ENCODE measurements around the gene DNMT1.

DNA sequence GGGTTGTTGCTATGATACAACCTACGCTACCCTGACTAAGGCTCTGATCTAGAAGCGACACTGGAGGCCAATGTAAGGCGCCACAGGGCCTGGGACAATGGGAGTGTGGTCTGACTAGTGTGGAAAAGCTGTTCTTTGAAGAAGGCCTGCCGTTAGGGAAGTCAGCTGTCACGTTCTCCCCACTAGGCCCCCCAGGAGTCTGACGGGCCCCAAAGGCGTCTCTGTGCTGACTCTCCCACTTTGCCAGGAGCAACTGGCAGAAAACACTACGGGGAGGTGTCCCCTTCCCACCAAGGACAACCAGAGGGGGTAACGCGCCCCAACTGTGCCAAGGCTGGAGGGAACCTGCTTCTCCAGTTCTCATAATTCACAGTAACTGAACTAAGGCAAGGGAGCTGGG lies 49.7 kb downstream of the DNMT1 start:
- TF ChIP-seq, protein P1, sequence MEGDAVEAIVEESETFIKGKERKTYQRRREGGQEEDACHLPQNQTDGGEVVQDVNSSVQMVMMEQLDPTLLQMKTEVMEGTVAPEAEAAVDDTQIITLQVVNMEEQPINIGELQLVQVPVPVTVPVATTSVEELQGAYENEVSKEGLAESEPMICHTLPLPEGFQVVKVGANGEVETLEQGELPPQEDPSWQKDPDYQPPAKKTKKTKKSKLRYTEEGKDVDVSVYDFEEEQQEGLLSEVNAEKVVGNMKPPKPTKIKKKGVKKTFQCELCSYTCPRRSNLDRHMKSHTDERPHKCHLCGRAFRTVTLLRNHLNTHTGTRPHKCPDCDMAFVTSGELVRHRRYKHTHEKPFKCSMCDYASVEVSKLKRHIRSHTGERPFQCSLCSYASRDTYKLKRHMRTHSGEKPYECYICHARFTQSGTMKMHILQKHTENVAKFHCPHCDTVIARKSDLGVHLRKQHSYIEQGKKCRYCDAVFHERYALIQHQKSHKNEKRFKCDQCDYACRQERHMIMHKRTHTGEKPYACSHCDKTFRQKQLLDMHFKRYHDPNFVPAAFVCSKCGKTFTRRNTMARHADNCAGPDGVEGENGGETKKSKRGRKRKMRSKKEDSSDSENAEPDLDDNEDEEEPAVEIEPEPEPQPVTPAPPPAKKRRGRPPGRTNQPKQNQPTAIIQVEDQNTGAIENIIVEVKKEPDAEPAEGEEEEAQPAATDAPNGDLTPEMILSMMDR (IDR thresholded peaks at IDR 0.05) = no peak
- no peak for TF ChIP-seq POLR2AphosphoS5 (IDR thresholded peaks at IDR 0.05)
- TF ChIP-seq POLR2A (IDR thresholded peaks at IDR 0.05) = no peak
- no peak for TF ChIP-seq EP300 (IDR thresholded peaks at IDR 0.05)
